Spleen (tissue), 11 donors: ENCODE measurements around the gene HPSE2. TPM values are rescaled to one million over a fixed set of nuclear protein-coding genes. Genes with fewer than 3 reads are reported as not detected.

ENCODE experiments used
- DNase-seq: peaks from one replicate; pipeline ENCODE4 v3.0.0-alpha.2; 2020
- H3K27ac ChIP-seq, 8 donors: fragments of 200-600 bp; sonication (generic) in 7 of 8; 1 replicate in 4 of 8; 2 replicates in 4 of 8; pipeline versions ENCODE4 v1.5.0 to v1.8.0; 2016 to 2021; ENCODE audit warnings: inconsistent platforms in 4 of 8, mild to moderate bottlenecking in 4 of 8, moderate library complexity in 1 of 8
- H3K27me3 ChIP-seq, 7 donors: fragments of 200-600 bp; sonication (generic) in 6 of 7; replicated peaks in 1 of 7; 1 replicate in 4 of 7; 2 replicates in 3 of 7; pipeline versions ENCODE4 v1.5.0 to v1.8.0; 2016 to 2021; ENCODE audit warnings: inconsistent platforms in 3 of 7, mild to moderate bottlenecking in 1 of 7
- H3K36me3 ChIP-seq, 6 donors: fragments of 200-600 bp; sonication (generic) in 5 of 6; 1 replicate in 4 of 6; 2 replicates in 2 of 6; pipeline versions ENCODE4 v1.5.0 to v1.8.0; 2016 to 2021; ENCODE audit warnings: inconsistent platforms in 2 of 6
- H3K4me1 ChIP-seq, 6 donors: fragments of 200-600 bp; sonication (generic) in 5 of 6; 1 replicate in 3 of 6; 2 replicates in 3 of 6; pipeline versions ENCODE4 v1.5.0 to v1.8.0; 2016 to 2021; ENCODE audit warnings: inconsistent platforms in 3 of 6
- H3K4me3 ChIP-seq, 8 donors: fragments of 200-600 bp; sonication (generic) in 7 of 8; 1 replicate in 4 of 8; 2 replicates in 4 of 8; pipeline versions ENCODE4 v1.5.0 to v1.8.0; 2016 to 2021; ENCODE audit warnings: inconsistent platforms in 4 of 8, mild to moderate bottlenecking in 4 of 8, moderate library complexity in 2 of 8
- H3K9me3 ChIP-seq, 8 donors: fragments of 200-600 bp; sonication (generic) in 7 of 8; 1 replicate in 4 of 8; 2 replicates in 4 of 8; pipeline versions ENCODE4 v1.5.0 to v1.8.0; 2016 to 2021; ENCODE audit warnings: inconsistent platforms in 4 of 8
- CTCF ChIP-seq, 11 experiments: fragments of 200-600 bp in 7 of 11; fragments of 450-650 bp in 4 of 11; sonication (generic) in 4 of 11; IDR thresholded peaks in 8 of 11; conservative IDR thresholded peaks in 3 of 11; 1 replicate in 7 of 11; 2 replicates in 4 of 11; pipeline versions ENCODE4 v1.4.0 to v1.8.0; 2016 to 2021; ENCODE audit warnings: antibody characterized with exemption in 11 of 11, inconsistent platforms in 4 of 11, mild to moderate bottlenecking in 1 of 11
- POLR2A ChIP-seq, 3 donors: fragments of 450-650 bp; IDR thresholded peaks; one replicate each; pipeline ENCODE4 v1.5.1; 2017; ENCODE audit warnings: antibody characterized with exemption in 3 of 3, mild to moderate bottlenecking in 1 of 3
- POLR2AphosphoS5 ChIP-seq, 3 donors: sonication (generic); formaldehyde crosslinking; IDR thresholded peaks; one replicate each; pipeline ENCODE4 v1.5.1; 2017; ENCODE audit warnings: antibody characterized with exemption in 3 of 3
- WGBS, 5 donors: extraction: QIAGEN DNeasy Blood & Tissue Kit in 3 of 5; methylation state at CpG; one replicate each; pipeline versions ENCODE4 v1.1.5 to v1.1.7; 2013 to 2018; 5-methylcytosine and 5-hydroxymethylcytosine counted together
- intact Hi-C: fragments of 100-400 bp; cut with DNase I; formaldehyde crosslinking; loops from one replicate; pipeline ENCODE4 v1.15.0; 2023; ENCODE audit warnings: low total_unique reads
- polyA plus RNA-seq, 3 donors: library from polyadenylated mRNA; stranded (reverse); fragments of 200-250 nt; gene quantifications; one replicate each; pipeline ENCODE4 v1.2.1, GENCODE V29; 2013
- total RNA-seq, 7 donors: library from RNA; depleted of rRNA in 3 of 7; stranded (reverse); fragments of >200 nt in 3 of 7; fragmentation: NEBNext Ultra II Directional in 4 of 7; extraction: Animal tissue kit (Norgen Biotek cat#: 25700) in 4 of 7; gene quantifications; one replicate each; pipeline versions ENCODE4 v1.1.0 to v1.2.1, GENCODE V29; 2016 to 2021
- donor health status: healthy with polysubstance abuse.
- donor health status: DM: no; HTN: no; CAD: no; lungs with moderate emphysema.
- donor health status: DM: no; HTN: no; CAD: no.
- donor health status: Bipolar disorder and iron deficiency.
- donor health status: healthy.
- donor health status: DM: no; HTN: no; CAD: no.
- donor health status: DM: yes; HTN: yes; CAD: no.

HPSE2 gene
- total and polyA plus RNA-seq, 10 donors = 0.02 to 0.64 (median 0.03) TPM; not detected in 5

GRCh38 chr10:99236627-99237309 lies 1.1 kb upstream of the HPSE2 start:
- intact Hi-C loops = no loop called here
- TF ChIP-seq POLR2A (IDR thresholded peaks at IDR 0.05) (no peak), CTCF (IDR thresholded peaks at IDR 0.05 in 8 of 11, conservative IDR thresholded peaks at IDR 0.05 in 3 of 11) (no peak), POLR2AphosphoS5 (IDR thresholded peaks at IDR 0.05) (no peak)
- DNase-seq = no peak
- H3K36me3 ChIP-seq = no peaks in the 10 kb centered on the region
- whole genome bisulfite sequencing, 5 donors = 15 to 30% (median 17%) methylated on average over 22 to 25 of the region's 25 CpGs
- no peak overlapping the region for H3K4me3 ChIP-seq
- H3K9me3 ChIP-seq = peaks cover 0 to 4% (median 0%) of the 10 kb centered on the region in 8 donors
- H3K27me3 ChIP-seq = peaks cover 17 to 100% (median 80%) of the 10 kb centered on the region in 7 donors
- H3K27ac ChIP-seq = no peak overlapping the region
- peaks cover 18 to 50% (median 37%) of the 10 kb centered on the region in 6 donors for H3K4me1 ChIP-seq

GRCh38 chr10:99234791-99235657 lies 628 bp downstream of the HPSE2 start:
- DNase-seq = no peak
- 5% methylated on average over 17 of the region's 17 CpGs for WGBS, 5 donors
- TF ChIP-seq POLR2AphosphoS5 (IDR thresholded peaks at IDR 0.05) = no peak
- TF ChIP-seq CTCF (IDR thresholded peaks at IDR 0.05 in 8 of 11, conservative IDR thresholded peaks at IDR 0.05 in 3 of 11) = no peak
- TF ChIP-seq POLR2A (IDR thresholded peaks at IDR 0.05) = no peak
- H3K9me3 ChIP-seq = peaks cover 0 to 4% (median 0%) of the 10 kb centered on the region in 8 donors
- no peaks in the 10 kb centered on the region for H3K36me3 ChIP-seq
- H3K27ac ChIP-seq = no peak overlapping the region
- intact Hi-C loops = no loop called here
- H3K4me3 ChIP-seq = peak overlapping the region in 5 of 8 donors; percentile 31 to 64 (median 45)
- peaks cover 18 to 50% (median 37%) of the 10 kb centered on the region in 6 donors for H3K4me1 ChIP-seq
- H3K27me3 ChIP-seq = peaks cover 21 to 100% (median 90%) of the 10 kb centered on the region in 7 donors

GRCh38 chr10:99234041-99234790 lies 1.4 kb downstream of the HPSE2 start:
- peaks cover 18 to 50% (median 37%) of the 10 kb centered on the region in 6 donors for H3K4me1 ChIP-seq
- intact Hi-C loops = no loop called here
- H3K36me3 ChIP-seq = no peaks in the 10 kb centered on the region
- no peak for TF ChIP-seq CTCF (IDR thresholded peaks at IDR 0.05 in 8 of 11, conservative IDR thresholded peaks at IDR 0.05 in 3 of 11)
- TF ChIP-seq POLR2AphosphoS5 (IDR thresholded peaks at IDR 0.05) = peak; percentile 40 to 77 (median 68)
- 1 to 3% (median 2%) methylated on average over 49 of the region's 49 CpGs for WGBS, 5 donors
- no peak overlapping the region for H3K27ac ChIP-seq
- peaks cover 25 to 100% (median 87%) of the 10 kb centered on the region in 7 donors for H3K27me3 ChIP-seq
- H3K9me3 ChIP-seq = peaks cover 0 to 4% (median 0%) of the 10 kb centered on the region in 8 donors
- peak overlapping the region; percentile 9 to 64 (median 36) for H3K4me3 ChIP-seq
- DNase-seq = peak; percentile 94
